ENCODE measurements around the gene SPAG16. TPM values are rescaled to one million over a fixed set of nuclear protein-coding genes. Genes with fewer than 3 reads are reported as not detected.

Gene SPAG16
- total and polyA plus RNA-seq, 10 donors, result 9.0 to 19.7 (median 12.2) TPM

DNA sequence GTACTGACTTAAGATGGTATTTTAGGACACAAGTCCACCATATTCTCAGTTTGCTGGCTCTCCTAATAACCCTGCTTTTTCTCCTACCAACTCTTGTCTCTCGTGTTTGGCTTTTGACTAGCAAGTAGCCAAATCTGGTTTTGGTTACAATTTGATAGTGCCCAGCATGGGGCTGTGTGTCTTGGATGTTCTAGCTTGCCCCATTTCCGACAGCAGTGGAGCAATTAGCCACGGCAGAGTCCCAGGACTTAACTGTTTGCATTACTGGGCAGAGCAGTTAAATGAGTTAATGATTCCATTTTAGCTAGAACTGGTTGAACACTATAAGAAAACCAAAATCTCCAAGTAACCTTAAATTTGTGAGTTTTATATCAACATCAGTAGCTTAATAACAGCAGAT is 18.6 kb upstream of the SPAG16 start:
- 78 to 93% (median 81%) methylated on average over 3 of the region's 3 CpGs for WGBS, 5 donors
- Histone ChIP-seq H3K9me3 (no peaks in the 10 kb centered on the region), H3K4me3 (no peak overlapping the region), H3K27ac (no peak overlapping the region), H3K4me1 (no peaks in the 10 kb centered on the region), H3K36me3 (no peaks in the 10 kb centered on the region), H3K27me3 (replicated peaks in 1 of 7) (peaks cover 0 to 5% (median 0%) of the 10 kb centered on the region in 7 donors)
- DNase-seq, result no peak
- intact Hi-C loops (cut with DNase I; ENCODE audit: low total_unique reads), result no loop called here
- TF ChIP-seq POLR2AphosphoS5 (IDR thresholded peaks at IDR 0.05), result no peak
- no peak for TF ChIP-seq POLR2A (IDR thresholded peaks at IDR 0.05)
- TF ChIP-seq CTCF (IDR thresholded peaks at IDR 0.05 in 8 of 11, conservative IDR thresholded peaks at IDR 0.05 in 3 of 11), result no peak

DNA sequence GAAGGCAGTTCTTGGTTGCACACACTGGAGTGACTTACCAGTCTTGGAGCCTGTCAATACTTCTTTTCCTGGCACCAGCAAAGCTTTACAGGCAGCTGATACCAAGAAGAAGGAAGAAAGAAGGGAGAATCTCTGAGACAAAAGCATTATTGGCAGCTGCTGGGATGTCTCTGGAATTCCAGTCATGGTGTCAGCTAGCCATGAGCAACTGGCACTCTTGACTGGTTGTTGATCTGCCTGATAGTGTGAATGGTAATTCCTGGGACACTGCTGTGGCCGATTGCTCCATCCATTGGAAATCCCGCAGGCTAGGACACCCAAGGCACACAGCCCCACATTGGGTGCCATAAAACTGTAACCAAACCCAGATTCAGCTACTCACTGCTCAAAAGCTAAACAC is 17.8 kb upstream of the SPAG16 start:
- no peaks in the 10 kb centered on the region for H3K4me1 ChIP-seq
- no peak for DNase-seq
- H3K36me3 ChIP-seq, result no peaks in the 10 kb centered on the region
- intact Hi-C loops (cut with DNase I; ENCODE audit: low total_unique reads), result no loop called here
- H3K27ac ChIP-seq, result no peak overlapping the region
- TF ChIP-seq POLR2AphosphoS5 (IDR thresholded peaks at IDR 0.05), result no peak
- TF ChIP-seq CTCF (IDR thresholded peaks at IDR 0.05 in 8 of 11, conservative IDR thresholded peaks at IDR 0.05 in 3 of 11), result no peak
- no peak for TF ChIP-seq POLR2A (IDR thresholded peaks at IDR 0.05)
- WGBS, 5 donors, result 71 to 94% (median 82%) methylated on average over 2 of the region's 2 CpGs
- peaks cover 0 to 5% (median 0%) of the 10 kb centered on the region in 7 donors for H3K27me3 ChIP-seq (replicated peaks in 1 of 7)
- no peak overlapping the region for H3K4me3 ChIP-seq
- H3K9me3 ChIP-seq, result no peaks in the 10 kb centered on the region

DNA sequence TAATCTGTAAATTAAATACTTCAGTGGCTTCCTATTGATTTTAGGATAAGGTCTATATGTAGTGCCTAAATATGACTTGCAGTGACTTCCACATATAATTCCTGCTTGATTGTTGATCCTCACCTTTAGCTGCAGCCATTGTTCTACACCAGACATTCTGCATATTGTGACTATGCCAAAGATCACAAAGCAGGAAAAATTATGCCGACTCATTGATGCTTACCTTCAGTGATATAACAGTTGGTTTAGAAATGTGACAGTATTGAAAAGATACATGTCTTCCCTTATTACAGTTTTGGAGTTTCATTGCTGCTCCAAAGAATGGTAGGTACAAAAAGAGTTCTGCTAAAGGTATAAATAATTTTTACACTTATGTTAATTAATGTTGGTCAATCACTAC is 12.3 kb upstream of the SPAG16 start:
- H3K27me3 ChIP-seq (replicated peaks in 1 of 7), result no peaks in the 10 kb centered on the region
- no peak overlapping the region for H3K4me3 ChIP-seq
- DNase-seq, result no peak
- intact Hi-C loops (cut with DNase I; ENCODE audit: low total_unique reads), result no loop called here
- H3K9me3 ChIP-seq, result peaks cover 0 to 5% (median 3%) of the 10 kb centered on the region in 8 donors
- H3K27ac ChIP-seq, result no peak overlapping the region
- WGBS, 5 donors, result 81 to 90% (median 89%) methylated on average over 1 of the region's 1 CpG
- no peaks in the 10 kb centered on the region for H3K36me3 ChIP-seq
- H3K4me1 ChIP-seq, result no peaks in the 10 kb centered on the region
- no peak for TF ChIP-seq POLR2AphosphoS5 (IDR thresholded peaks at IDR 0.05)
- TF ChIP-seq CTCF (IDR thresholded peaks at IDR 0.05 in 8 of 11, conservative IDR thresholded peaks at IDR 0.05 in 3 of 11), result no peak

- DNase-seq, result no peak
- H3K9me3 ChIP-seq, result peaks cover 0 to 18% (median 12%) of the 10 kb centered on the region in 8 donors
- intact Hi-C loops (cut with DNase I; ENCODE audit: low total_unique reads), result no loop called here
- H3K36me3 ChIP-seq, result no peaks in the 10 kb centered on the region
- no peak overlapping the region for H3K27ac ChIP-seq
- TF ChIP-seq POLR2A (IDR thresholded peaks at IDR 0.05) (no peak), CTCF (IDR thresholded peaks at IDR 0.05 in 8 of 11, conservative IDR thresholded peaks at IDR 0.05 in 3 of 11) (no peak), POLR2AphosphoS5 (IDR thresholded peaks at IDR 0.05) (no peak)
- no peaks in the 10 kb centered on the region for H3K27me3 ChIP-seq (replicated peaks in 1 of 7)
- no peaks in the 10 kb centered on the region for H3K4me1 ChIP-seq
- no peak overlapping the region for H3K4me3 ChIP-seq
- 82 to 90% (median 89%) methylated on average over 1 of the region's 1 CpG for WGBS, 5 donors
These were observed 10.1 kb upstream of the SPAG16 start for GRCh38 chr2:213274143-213274542.

All from spleen (tissue), 11 donors.